ENCODE measurements around the gene C18orf63.

C18orf63 gene

DNA sequence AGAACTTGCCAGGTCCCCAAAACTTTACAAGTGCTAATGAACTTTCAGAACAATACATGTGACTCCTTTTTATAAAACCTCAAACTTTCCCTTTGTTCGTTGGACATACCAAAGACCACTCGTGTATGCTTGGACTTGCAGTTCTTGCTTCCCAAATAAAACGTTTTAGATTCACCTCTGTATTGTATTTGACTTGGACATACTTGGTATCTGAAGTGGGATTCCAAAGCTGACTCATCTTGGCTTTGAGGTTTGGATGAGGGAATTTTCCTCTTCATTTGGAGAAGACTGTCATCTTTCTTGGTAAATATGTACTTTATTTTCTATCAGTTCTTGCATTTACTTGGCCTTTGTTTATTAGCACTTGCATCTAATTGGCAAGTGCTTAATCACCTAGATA, 15.9 kb upstream of the C18orf63 start:
- H3F3A ChIP-seq (ENCODE audit: low read depth), result no peaks in the 10 kb centered on the region
- H4K20me1 ChIP-seq (ENCODE audit: insufficient read depth, low read length, poor library complexity, severe bottlenecking), result no peaks in the 10 kb centered on the region
- peaks cover 6% of the 10 kb centered on the region for H3K27me3 ChIP-seq (ENCODE audit: insufficient read depth, low read length, poor library complexity, severe bottlenecking)
- no peak for TF ChIP-seq EZH2phosphoT487 (IDR thresholded peaks at IDR 0.05; ENCODE audit: borderline replicate concordance)
- no peak overlapping the region for H3K4me2 ChIP-seq (ENCODE audit: low read depth, low read length, poor library complexity, severe bottlenecking)
- no peaks in the 10 kb centered on the region for H3K36me3 ChIP-seq (ENCODE audit: insufficient read depth, low read length)
- H3K9me2 ChIP-seq (replicated peaks; ENCODE audit: low read depth, low read length), result no peaks in the 10 kb centered on the region
- H3K9me3 ChIP-seq (ENCODE audit: insufficient read depth, low read depth, low read length), result no peaks in the 10 kb centered on the region
- H3K9ac ChIP-seq (ENCODE audit: low read depth, low read length, poor library complexity, severe bottlenecking), result no peak overlapping the region
- H2AFZ ChIP-seq (ENCODE audit: low read length), result no peak overlapping the region
- no peaks in the 10 kb centered on the region for H3K79me2 ChIP-seq (ENCODE audit: insufficient read depth, low read length)
- no peak overlapping the region for H3K4me3 ChIP-seq (ENCODE audit: low read length, poor library complexity, severe bottlenecking)
- H3K4me1 ChIP-seq (ENCODE audit: insufficient read depth, low read length, poor library complexity, severe bottlenecking), result no peaks in the 10 kb centered on the region

DNA sequence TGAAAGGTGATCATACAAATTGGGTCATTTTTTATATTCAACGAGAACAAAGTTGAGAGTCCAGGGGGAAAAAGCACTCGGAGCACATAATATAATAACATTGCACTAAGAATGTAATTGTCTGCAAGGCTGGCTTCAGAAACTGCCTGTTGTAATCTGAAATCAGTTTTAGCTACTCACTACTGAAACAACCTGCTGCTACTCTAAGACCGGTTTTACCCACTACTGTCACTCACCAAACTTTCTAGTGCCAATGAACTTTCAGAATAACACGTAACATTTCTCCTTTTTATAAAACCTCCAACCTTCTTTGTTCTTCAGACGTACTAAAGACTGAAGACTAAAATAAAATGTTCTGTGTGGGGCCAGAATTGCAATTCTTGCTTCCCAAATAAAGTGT, 12.3 kb upstream of the C18orf63 start:
- H3K36me3 ChIP-seq (ENCODE audit: insufficient read depth, low read length), result no peaks in the 10 kb centered on the region
- no peak overlapping the region for H3K4me3 ChIP-seq (ENCODE audit: low read length, poor library complexity, severe bottlenecking)
- no peaks in the 10 kb centered on the region for H3K9me2 ChIP-seq (replicated peaks; ENCODE audit: low read depth, low read length)
- TF ChIP-seq, protein P1, sequence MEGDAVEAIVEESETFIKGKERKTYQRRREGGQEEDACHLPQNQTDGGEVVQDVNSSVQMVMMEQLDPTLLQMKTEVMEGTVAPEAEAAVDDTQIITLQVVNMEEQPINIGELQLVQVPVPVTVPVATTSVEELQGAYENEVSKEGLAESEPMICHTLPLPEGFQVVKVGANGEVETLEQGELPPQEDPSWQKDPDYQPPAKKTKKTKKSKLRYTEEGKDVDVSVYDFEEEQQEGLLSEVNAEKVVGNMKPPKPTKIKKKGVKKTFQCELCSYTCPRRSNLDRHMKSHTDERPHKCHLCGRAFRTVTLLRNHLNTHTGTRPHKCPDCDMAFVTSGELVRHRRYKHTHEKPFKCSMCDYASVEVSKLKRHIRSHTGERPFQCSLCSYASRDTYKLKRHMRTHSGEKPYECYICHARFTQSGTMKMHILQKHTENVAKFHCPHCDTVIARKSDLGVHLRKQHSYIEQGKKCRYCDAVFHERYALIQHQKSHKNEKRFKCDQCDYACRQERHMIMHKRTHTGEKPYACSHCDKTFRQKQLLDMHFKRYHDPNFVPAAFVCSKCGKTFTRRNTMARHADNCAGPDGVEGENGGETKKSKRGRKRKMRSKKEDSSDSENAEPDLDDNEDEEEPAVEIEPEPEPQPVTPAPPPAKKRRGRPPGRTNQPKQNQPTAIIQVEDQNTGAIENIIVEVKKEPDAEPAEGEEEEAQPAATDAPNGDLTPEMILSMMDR (conservative IDR thresholded peaks at IDR 0.05; ENCODE audit: low read length), result no peak
- H3K4me1 ChIP-seq (ENCODE audit: insufficient read depth, low read length, poor library complexity, severe bottlenecking), result no peaks in the 10 kb centered on the region
- no peaks in the 10 kb centered on the region for H3F3A ChIP-seq (ENCODE audit: low read depth)
- no peaks in the 10 kb centered on the region for H4K20me1 ChIP-seq (ENCODE audit: insufficient read depth, low read length, poor library complexity, severe bottlenecking)
- no peak overlapping the region for H2AFZ ChIP-seq (ENCODE audit: low read length)
- no peak overlapping the region for H3K9ac ChIP-seq (ENCODE audit: low read depth, low read length, poor library complexity, severe bottlenecking)
- H3K79me2 ChIP-seq (ENCODE audit: insufficient read depth, low read length), result no peaks in the 10 kb centered on the region
- H3K9me3 ChIP-seq (ENCODE audit: insufficient read depth, low read depth, low read length), result no peaks in the 10 kb centered on the region
- H3K27me3 ChIP-seq (ENCODE audit: insufficient read depth, low read length, poor library complexity, severe bottlenecking), result peaks cover 6% of the 10 kb centered on the region
- no peak overlapping the region for H3K4me2 ChIP-seq (ENCODE audit: low read depth, low read length, poor library complexity, severe bottlenecking)

DNA sequence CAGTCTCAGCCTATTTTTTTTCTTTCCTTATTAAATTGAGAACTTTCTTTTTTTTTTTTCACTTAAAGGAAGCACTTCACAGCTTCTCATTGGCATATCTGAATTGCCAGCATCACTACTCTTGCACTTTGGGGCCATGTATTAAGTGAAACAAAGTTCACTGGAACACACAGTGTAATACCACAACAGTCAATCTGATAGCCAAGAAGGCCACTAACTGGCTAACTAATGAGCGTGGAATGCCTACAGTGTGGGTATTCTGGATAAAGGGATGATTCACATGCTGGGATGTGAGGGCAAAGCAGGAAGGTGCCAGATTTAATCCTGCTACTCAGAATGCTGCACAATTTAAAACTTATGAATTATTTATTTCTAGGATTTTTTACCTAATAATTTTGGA, 11.7 kb upstream of the C18orf63 start:
- Histone ChIP-seq H3K9ac (ENCODE audit: low read depth, low read length, poor library complexity, severe bottlenecking) (no peak overlapping the region), H3K9me2 (replicated peaks; ENCODE audit: low read depth, low read length) (no peaks in the 10 kb centered on the region), H3K4me2 (ENCODE audit: low read depth, low read length, poor library complexity, severe bottlenecking) (no peak overlapping the region)

DNA sequence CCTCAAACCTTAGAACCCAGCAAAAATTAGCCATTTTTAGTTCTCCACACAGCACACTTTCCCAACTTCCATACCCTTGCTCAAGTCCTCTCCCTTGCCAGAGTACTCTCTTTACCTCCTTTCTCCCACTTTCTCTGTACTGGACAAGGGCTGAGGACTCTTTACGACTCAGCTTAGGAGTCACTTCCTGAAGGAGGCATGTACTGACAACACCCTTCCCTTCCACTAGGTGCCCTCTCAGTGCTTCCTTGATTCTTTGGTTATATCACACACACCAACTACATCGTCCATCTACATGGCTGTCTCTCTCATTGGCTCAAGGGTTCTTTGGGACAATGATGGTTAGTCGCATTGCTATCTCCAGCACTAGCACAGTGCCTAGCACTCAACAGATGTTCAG, 5.2 kb upstream of the C18orf63 start:
- Histone ChIP-seq H3K36me3 (ENCODE audit: insufficient read depth, low read length) (no peaks in the 10 kb centered on the region), H3K9me3 (ENCODE audit: insufficient read depth, low read depth, low read length) (0 out of 2 replicates have a peak, but pooled peaks cover 3% of the 10 kb centered on the region), H3K79me2 (ENCODE audit: insufficient read depth, low read length) (no peaks in the 10 kb centered on the region), H3K9ac (ENCODE audit: low read depth, low read length, poor library complexity, severe bottlenecking) (no peak overlapping the region), H3K4me1 (ENCODE audit: insufficient read depth, low read length, poor library complexity, severe bottlenecking) (no peaks in the 10 kb centered on the region), H3F3A (ENCODE audit: low read depth) (no peaks in the 10 kb centered on the region), H4K20me1 (ENCODE audit: insufficient read depth, low read length, poor library complexity, severe bottlenecking) (no peaks in the 10 kb centered on the region), H3K4me2 (ENCODE audit: low read depth, low read length, poor library complexity, severe bottlenecking) (no peak overlapping the region), H2AFZ (ENCODE audit: low read length) (peak overlapping the region; percentile 15; the same call in 1 of the 2 replicates), H3K9me2 (replicated peaks; ENCODE audit: low read depth, low read length) (no peaks in the 10 kb centered on the region), H3K4me3 (ENCODE audit: low read length, poor library complexity, severe bottlenecking) (no peak overlapping the region), H3K27me3 (ENCODE audit: insufficient read depth, low read length, poor library complexity, severe bottlenecking) (no peaks in the 10 kb centered on the region)
- TF ChIP-seq, protein P1 (conservative IDR thresholded peaks at IDR 0.05; ENCODE audit: low read length), result peak; percentile 52
- no peak for TF ChIP-seq EZH2phosphoT487 (IDR thresholded peaks at IDR 0.05; ENCODE audit: borderline replicate concordance)

More for the DNA sequence above, 11.7 kb upstream of the C18orf63 start:
- H3K9me3 ChIP-seq (ENCODE audit: insufficient read depth, low read depth, low read length), result no peaks in the 10 kb centered on the region
- no peaks in the 10 kb centered on the region for H3K79me2 ChIP-seq (ENCODE audit: insufficient read depth, low read length)
- TF ChIP-seq, protein P1 (conservative IDR thresholded peaks at IDR 0.05; ENCODE audit: low read length), result no peak
- no peak for TF ChIP-seq EZH2phosphoT487 (IDR thresholded peaks at IDR 0.05; ENCODE audit: borderline replicate concordance)
- no peaks in the 10 kb centered on the region for H3K4me1 ChIP-seq (ENCODE audit: insufficient read depth, low read length, poor library complexity, severe bottlenecking)
- H2AFZ ChIP-seq (ENCODE audit: low read length), result no peak overlapping the region
- no peaks in the 10 kb centered on the region for H3F3A ChIP-seq (ENCODE audit: low read depth)
- H3K4me3 ChIP-seq (ENCODE audit: low read length, poor library complexity, severe bottlenecking), result no peak overlapping the region
- peaks cover 6% of the 10 kb centered on the region for H3K27me3 ChIP-seq (ENCODE audit: insufficient read depth, low read length, poor library complexity, severe bottlenecking)
- no peaks in the 10 kb centered on the region for H4K20me1 ChIP-seq (ENCODE audit: insufficient read depth, low read length, poor library complexity, severe bottlenecking)
- no peaks in the 10 kb centered on the region for H3K36me3 ChIP-seq (ENCODE audit: insufficient read depth, low read length)
